GM18873 (cell line): Measurements from ENCODE around the gene ECPAS.
"Not testable (repeated sequence)": the region's sequence is repeated elsewhere in the genome, so short reads cannot be mapped to it uniquely, and the experiment has no call there.

Experiments
- ATAC-seq: cut with Tn5 transposase; IDR thresholded peaks from one replicate; pipeline ENCODE4 v1.9.1; 2021; ENCODE audit warnings: mild to moderate bottlenecking, moderate library complexity, moderate number of reproducible peaks; ENCODE audit not compliant: unreplicated experiment, low FRiP score

The ECPAS gene

GRCh38 chr9:111352545-111352944, 131.6 kb downstream of the ECPAS start:
- no peak for ATAC-seq

- no peak for ATAC-seq
Measured at GRCh38 chr9:111350556-111350955, 133.6 kb downstream of the ECPAS start.

GRCh38 chr9:111349766-111350165, 134.4 kb downstream of the ECPAS start:
- no peak for ATAC-seq

- ATAC-seq: no peak
Measured at GRCh38 chr9:111348821-111349271, 135.3 kb downstream of the ECPAS start.

- not testable (repeated sequence) for ATAC-seq
Measured at GRCh38 chr9:111334318-111334863, 149.8 kb downstream of the ECPAS start.

- no peak for ATAC-seq
Measured at GRCh38 chr9:111330124-111330523, 154.1 kb downstream of the ECPAS start, which contains the start of gene OR2K2. Gene OR2K2 (minus strand): TSS chr9:111330224. CDS start chr9:111328433, 1,791 bp downstream.

GRCh38 chr9:111320631-111321030, 163.6 kb downstream of the ECPAS start:
- ATAC-seq: no peak

- no peak for ATAC-seq
Measured at GRCh38 chr9:111316796-111317195, 167.4 kb downstream of the ECPAS start.
